Mucosa of stomach (tissue), 1 donor: ENCODE measurements around the gene SYT7.

Experiments used
- H3K27me3 ChIP-seq: one replicate; pipeline ENCODE4 v1.7.0; 2013; ENCODE audit warnings: mild to moderate bottlenecking, low read length; ENCODE audit not compliant: control insufficient read depth, insufficient read depth
- H3K36me3 ChIP-seq: one replicate; pipeline ENCODE4 v1.7.0; 2013; ENCODE audit warnings: low read length; ENCODE audit not compliant: control insufficient read depth, insufficient read depth
- H3K4me1 ChIP-seq: one replicate; pipeline ENCODE4 v1.7.0; 2013; ENCODE audit warnings: mild to moderate bottlenecking, low read length; ENCODE audit not compliant: control insufficient read depth, insufficient read depth
- H3K4me3 ChIP-seq: one replicate; pipeline ENCODE4 v1.7.0; 2013; ENCODE audit warnings: low read length
- H3K9ac ChIP-seq: one replicate; pipeline ENCODE4 v1.7.0; 2013; ENCODE audit warnings: mild to moderate bottlenecking, low read length, moderate library complexity
- H3K9me3 ChIP-seq: one replicate; pipeline ENCODE4 v1.7.0; 2013; ENCODE audit warnings: mild to moderate bottlenecking, low read length, moderate library complexity; ENCODE audit not compliant: control insufficient read depth
- donor health status: Pancreatic carcinoma.

The SYT7 gene

DNA sequence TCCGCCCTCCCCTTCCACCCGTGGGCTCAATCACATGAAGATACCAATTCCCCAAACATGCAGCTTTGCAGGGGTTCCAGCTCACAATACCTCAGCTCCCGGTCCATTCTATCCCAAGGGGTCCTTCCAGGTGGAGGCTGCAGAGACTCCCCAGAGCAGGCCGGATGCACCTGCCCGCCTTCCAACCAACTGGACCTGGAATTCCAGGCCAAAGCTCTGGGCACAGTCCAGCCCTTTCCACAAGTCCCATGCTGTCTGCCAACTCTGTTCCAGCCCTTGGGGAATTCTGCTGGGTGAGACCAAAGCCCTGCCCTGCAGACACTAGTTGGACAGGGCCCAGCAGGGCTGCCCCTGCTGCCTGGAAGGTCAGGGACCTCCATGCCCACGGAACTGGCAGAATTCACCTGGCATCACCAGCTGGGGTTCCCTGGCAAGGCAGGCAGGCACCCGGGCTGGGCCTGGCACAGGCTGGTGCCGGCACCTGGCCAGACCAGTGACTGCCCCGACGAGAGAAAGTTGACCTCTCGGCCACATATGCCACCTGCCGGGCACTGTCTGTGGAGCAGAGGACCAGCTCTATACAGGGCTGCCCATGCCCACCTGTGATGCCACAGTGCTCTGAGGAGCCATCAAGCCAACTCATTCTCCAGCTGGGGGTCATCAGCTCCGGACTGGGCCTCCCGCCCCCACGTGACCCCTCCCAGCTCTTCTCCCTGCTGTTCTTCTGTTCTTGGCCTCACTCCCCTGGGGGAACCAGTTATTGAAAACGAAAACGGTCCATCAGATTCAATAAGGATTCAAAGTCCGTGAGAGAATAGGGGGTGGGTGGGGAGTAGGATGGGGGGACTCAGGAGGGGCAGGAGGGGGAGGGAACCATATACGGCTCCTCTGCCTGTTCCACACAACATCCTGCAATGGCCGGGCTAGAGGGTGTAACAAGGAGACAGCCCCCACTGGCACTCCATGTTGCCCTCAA lies 4.7 kb downstream of the SYT7 start:
- Histone ChIP-seq H3K4me1 (peaks cover 4% of the 10 kb centered on the region), H3K36me3 (no peaks in the 10 kb centered on the region), H3K27me3 (peaks cover 32% of the 10 kb centered on the region), H3K4me3 (no peak overlapping the region), H3K9me3 (no peaks in the 10 kb centered on the region), H3K9ac (no peak overlapping the region)

DNA sequence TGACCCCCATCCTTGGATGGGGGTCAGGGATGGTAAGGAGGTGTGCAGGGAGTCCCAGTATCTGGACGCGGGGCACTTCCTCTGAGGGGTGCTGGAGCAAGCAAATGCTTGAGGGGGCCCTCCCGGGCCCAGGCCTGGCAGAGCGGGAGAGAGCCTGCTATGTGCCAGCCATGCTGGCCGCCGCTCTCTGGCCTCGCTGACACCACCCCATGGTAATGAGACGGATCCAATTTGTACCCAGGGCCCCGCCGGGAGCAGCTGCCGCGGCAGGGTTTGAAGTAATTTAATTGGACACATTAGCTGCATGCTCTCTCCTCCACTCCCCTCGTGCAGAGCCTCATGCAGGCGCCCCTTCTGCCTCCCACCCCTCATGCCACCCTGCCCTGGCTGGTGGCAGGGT lies 6.3 kb downstream of the SYT7 start:
- H3K9me3 ChIP-seq = no peaks in the 10 kb centered on the region
- H3K4me1 ChIP-seq = no peaks in the 10 kb centered on the region
- H3K27me3 ChIP-seq = peaks cover 22% of the 10 kb centered on the region
- H3K4me3 ChIP-seq = no peak overlapping the region
- no peak overlapping the region for H3K9ac ChIP-seq
- H3K36me3 ChIP-seq = no peaks in the 10 kb centered on the region

DNA sequence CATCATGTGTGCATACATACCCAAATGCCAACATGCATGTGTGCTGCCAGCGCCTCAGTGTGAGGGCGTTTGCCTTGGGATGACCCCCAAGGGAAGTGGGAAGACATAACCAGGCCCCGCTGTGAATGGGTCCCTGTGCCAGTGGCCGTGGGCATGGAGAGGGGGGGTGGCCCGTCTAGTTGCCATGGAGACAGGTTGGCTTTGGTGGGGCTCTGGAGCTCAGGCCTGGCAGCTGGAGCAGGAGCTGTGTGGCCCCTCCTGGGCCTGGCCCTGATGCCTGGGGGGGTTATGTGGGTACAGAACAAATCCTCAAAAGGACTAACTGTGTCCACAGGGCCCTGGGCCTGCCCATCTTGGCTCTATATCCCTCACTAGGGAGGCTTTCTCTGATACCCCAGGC lies 8.0 kb downstream of the SYT7 start:
- no peaks in the 10 kb centered on the region for H3K36me3 ChIP-seq
- peaks cover 3% of the 10 kb centered on the region for H3K4me1 ChIP-seq
- no peaks in the 10 kb centered on the region for H3K9me3 ChIP-seq
- H3K4me3 ChIP-seq = no peak overlapping the region
- H3K9ac ChIP-seq = no peak overlapping the region
- peaks cover 8% of the 10 kb centered on the region for H3K27me3 ChIP-seq

DNA sequence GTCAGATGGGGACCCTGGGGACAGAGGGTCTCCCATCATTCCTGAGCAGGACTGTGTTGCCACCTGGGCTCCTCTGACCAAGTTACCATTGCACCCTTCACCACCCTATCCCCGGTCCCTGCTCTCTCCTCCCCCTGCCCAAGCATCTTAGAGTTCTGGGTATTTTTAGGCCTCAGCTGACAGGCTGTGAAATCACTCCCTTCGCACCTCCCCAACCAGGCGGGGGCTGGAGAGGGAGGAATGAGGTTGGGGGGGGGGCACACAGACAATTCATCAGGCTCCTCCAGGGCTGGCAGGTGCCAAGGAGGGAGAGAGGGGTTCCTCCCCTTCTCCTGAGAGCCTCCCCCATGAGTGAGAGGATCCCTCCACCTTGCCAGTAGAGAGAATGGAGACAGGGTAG lies 9.0 kb downstream of the SYT7 start:
- peaks cover 5% of the 10 kb centered on the region for H3K27me3 ChIP-seq
- peaks cover 10% of the 10 kb centered on the region for H3K4me1 ChIP-seq
- no peak overlapping the region for H3K9ac ChIP-seq
- H3K4me3 ChIP-seq = no peak overlapping the region
- H3K36me3 ChIP-seq = no peaks in the 10 kb centered on the region
- H3K9me3 ChIP-seq = no peaks in the 10 kb centered on the region

DNA sequence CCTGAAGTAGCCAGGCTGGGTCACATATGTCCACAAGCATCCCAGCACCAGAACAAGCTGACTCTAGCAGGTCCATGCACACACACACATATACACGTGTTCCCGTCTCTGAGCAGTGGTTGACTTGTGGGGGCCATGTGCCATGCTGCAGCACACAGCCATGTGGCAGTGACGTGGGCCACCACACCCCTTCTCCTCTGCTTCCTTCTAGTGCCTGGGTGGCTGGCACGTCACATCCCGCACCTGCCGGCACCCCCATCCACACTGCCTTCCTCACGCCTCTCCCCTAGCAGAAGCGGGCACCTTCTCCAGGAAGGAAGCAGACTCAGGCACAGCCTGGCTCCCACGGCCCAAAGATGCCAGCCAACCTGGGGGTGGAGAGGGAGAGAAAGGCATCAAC lies 9.5 kb downstream of the SYT7 start:
- Histone ChIP-seq H3K4me1 (peaks cover 10% of the 10 kb centered on the region), H3K9ac (no peak overlapping the region), H3K27me3 (peaks cover 5% of the 10 kb centered on the region), H3K9me3 (no peaks in the 10 kb centered on the region), H3K36me3 (no peaks in the 10 kb centered on the region), H3K4me3 (no peak overlapping the region)

DNA sequence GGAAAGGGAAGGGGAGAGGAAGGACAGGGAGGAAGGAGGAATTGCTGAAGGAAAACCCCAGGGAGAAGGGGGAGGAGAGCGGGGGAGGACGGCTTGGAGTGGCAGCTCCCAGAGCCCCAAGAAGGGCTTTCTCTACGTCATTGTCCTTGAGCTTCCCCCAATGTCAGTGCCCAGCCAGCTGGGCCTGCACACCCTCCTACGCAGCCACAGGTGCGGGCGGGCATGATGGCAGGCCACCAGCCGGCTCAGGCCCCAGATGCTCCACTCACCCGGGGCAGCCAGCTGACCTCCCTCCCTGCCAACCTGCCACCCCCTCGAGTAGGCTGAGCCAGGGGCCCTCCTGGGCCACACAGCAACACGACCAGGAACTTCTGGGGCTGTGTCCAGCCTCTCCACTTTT lies 11.2 kb downstream of the SYT7 start:
- Histone ChIP-seq H3K4me1 (peaks cover 10% of the 10 kb centered on the region), H3K27me3 (peaks cover 5% of the 10 kb centered on the region), H3K9me3 (no peaks in the 10 kb centered on the region), H3K9ac (no peak overlapping the region), H3K36me3 (no peaks in the 10 kb centered on the region), H3K4me3 (no peak overlapping the region)

DNA sequence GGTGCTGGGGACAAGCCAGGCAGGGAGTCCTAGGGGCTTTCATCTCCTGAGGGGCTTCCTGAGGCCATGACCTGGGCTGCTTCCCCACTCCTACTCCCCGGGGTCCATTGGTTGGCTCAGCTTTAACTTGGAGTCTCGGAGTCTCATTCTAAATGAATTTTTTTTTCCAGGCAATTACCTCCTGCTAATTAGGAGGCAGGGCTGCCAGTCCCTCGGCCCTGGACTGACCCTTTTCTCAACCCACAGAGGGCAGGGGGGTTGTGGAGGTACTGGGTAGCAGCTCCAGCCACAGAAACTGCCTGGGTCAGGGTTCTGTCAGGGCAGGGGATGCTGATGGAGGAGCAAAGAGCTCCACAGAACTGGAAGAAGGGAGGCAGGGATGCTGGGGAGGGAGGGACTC lies 11.9 kb downstream of the SYT7 start:
- H3K9me3 ChIP-seq = no peaks in the 10 kb centered on the region
- H3K27me3 ChIP-seq = peaks cover 5% of the 10 kb centered on the region
- no peaks in the 10 kb centered on the region for H3K36me3 ChIP-seq
- H3K4me1 ChIP-seq = peaks cover 10% of the 10 kb centered on the region
- no peak overlapping the region for H3K4me3 ChIP-seq
- H3K9ac ChIP-seq = no peak overlapping the region

DNA sequence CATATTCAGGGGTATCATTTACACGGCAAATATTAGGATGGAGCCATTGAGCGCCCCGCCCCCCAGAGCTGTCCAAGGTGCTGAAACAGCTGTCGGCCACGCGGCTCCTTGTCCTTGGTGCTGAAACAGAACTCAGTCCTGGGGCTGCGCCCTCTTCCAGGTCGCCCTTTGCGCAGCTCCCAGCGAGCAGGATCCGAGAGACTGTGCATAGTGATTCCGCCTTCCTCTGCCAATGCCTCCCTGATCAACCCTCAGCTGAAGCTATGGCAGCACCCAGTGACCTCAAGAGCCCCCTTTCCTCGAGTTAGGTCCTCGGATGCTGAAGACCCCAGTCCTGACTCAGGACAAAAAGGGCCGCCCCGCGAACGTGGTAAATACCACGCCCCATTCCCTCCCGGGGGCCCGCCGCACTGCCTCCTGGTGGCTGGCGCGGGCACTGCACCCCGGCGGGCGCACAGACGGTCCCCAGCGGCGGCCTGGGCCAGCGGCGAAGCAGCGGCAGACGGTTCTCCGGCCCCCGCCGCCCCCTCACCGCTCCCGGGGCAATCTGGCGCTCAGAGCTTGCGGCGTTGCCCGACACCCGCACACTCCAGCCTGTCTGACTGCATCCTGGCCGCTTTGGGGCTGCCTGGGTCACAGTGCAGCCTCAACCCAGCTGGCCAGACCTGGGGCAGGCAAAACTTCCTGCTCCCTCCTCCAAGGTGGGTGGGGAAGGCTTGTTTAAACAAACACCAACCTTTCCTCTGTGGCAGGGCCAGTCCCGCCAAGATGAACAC lies 13.4 kb downstream of the SYT7 start:
- no peaks in the 10 kb centered on the region for H3K9me3 ChIP-seq
- peaks cover 10% of the 10 kb centered on the region for H3K4me1 ChIP-seq
- no peak overlapping the region for H3K4me3 ChIP-seq
- no peaks in the 10 kb centered on the region for H3K36me3 ChIP-seq
- H3K9ac ChIP-seq = no peak overlapping the region
- peaks cover 5% of the 10 kb centered on the region for H3K27me3 ChIP-seq

DNA sequence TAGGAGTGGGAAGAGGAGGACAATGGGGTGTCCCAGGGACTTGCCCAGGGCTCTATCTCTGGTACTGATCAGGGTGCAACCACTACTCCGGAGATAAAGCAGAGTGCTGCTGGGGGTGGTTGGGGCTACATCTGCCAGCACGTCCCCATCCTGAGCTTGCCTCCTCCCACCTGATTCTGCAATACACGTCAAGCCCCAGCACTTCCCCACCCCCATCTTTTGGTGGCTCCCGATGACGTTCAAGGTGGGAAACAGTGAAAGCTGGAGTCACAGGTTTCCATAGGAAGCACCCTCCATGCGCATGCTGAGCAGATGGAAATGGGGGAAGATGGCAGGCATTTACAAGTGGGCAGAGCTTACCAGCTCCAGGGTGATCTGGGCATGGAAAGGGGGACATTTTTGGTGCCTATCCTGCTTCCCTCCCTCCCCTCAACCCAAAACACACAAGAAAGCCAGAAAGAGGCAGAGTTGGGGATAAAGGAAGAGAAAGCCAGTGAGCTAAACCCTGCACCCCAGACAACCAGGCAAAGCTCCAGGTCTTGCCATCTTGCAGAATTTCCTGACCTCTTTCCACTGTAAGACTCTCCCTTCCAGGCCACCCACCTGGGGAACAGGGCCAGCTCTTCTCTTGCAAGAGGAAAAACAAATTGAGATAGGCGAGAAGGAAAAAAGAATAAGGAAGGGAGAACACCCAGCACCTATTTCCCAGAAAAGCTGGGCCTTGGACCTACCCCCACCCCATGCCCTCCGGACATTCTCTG lies 15.8 kb downstream of the SYT7 start:
- Histone ChIP-seq H3K9me3 (no peaks in the 10 kb centered on the region), H3K4me1 (peaks cover 10% of the 10 kb centered on the region), H3K4me3 (no peak overlapping the region), H3K9ac (no peak overlapping the region), H3K27me3 (peaks cover 5% of the 10 kb centered on the region), H3K36me3 (no peaks in the 10 kb centered on the region)

DNA sequence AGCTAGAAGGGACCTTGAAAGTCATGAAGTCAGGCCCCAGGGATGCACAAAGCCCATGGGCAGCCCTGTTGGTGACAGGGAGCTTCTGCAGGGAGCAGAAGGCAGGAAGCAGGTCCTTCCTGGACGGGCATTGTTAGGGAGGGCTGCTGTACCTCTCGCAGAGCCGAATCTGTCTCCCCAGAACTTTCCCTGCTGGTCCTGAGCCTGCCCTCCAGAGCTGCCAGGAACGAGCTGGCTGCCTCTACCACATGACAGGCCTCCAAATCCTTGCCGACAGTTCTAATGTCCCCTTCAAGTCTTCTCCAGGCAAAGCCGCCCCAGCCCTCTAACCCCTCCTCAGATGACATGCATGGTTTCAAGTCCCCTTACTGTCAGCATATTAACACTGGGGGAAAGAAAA lies 20.1 kb downstream of the SYT7 start:
- Histone ChIP-seq H3K4me3 (no peak overlapping the region), H3K9me3 (no peaks in the 10 kb centered on the region), H3K4me1 (no peaks in the 10 kb centered on the region), H3K9ac (no peak overlapping the region), H3K27me3 (peaks cover 28% of the 10 kb centered on the region), H3K36me3 (no peaks in the 10 kb centered on the region)

DNA sequence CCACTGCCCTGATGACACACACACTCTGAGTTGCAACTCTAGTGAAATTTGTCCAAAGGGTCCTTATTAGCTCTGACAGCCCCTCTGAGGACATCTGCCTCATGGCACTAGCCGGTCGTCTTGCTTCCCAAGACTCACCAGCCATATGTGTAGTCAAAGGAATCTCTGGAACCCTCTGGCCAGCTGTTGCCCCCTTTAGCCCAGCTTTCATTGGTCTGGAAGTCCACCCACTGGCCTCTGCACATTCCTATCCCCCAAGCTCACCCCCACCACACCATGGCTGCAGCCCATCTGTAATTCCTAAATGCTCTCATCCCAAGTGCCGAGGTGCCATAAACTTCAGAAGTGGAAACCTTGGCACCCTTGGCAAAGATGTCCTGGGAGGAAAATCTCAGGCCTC lies 24.3 kb downstream of the SYT7 start:
- no peaks in the 10 kb centered on the region for H3K36me3 ChIP-seq
- no peak overlapping the region for H3K9ac ChIP-seq
- H3K27me3 ChIP-seq = peaks cover 59% of the 10 kb centered on the region

DNA sequence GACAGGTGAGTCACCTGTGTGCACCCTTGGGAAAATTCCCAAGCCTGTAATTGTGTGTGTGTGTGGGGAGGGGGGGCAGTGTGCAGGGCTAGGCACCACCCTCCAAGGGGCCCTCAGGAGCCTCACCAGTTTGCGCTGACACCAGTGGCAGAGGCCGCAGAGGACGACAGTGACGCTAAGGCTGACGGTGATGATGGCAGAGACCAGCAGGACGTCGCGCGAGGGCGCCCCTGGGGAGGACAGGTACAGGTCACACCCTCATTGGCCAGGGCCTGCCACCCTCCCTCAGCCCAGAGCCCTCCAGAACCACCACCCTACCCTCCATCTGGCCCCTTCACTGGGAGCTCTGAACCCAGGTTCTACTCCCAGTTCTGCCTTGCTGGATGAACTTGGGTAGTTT lies 24.9 kb downstream of the SYT7 start:
- Histone ChIP-seq H3K9ac (no peak overlapping the region), H3K4me1 (no peaks in the 10 kb centered on the region), H3K36me3 (no peaks in the 10 kb centered on the region), H3K4me3 (no peak overlapping the region), H3K27me3 (peaks cover 59% of the 10 kb centered on the region), H3K9me3 (no peaks in the 10 kb centered on the region)

More for the DNA sequence above, 24.3 kb downstream of the SYT7 start:
- H3K4me1 ChIP-seq = no peaks in the 10 kb centered on the region
- H3K4me3 ChIP-seq = no peak overlapping the region
- no peaks in the 10 kb centered on the region for H3K9me3 ChIP-seq
